SU-DHL-6 (cell line): ENCODE results near the gene PKIB.
"Not testable (repeated sequence)": the region's sequence is repeated elsewhere in the genome, so short reads cannot be mapped to it uniquely, and the experiment has no call there.

Experiments
- CTCF ChIP-seq: fragments of 200-600 bp; sonication (generic); IDR thresholded peaks from one replicate; pipeline ENCODE4 v1.5.1; 2017; ENCODE audit warnings: antibody characterized with exemption, mild to moderate bottlenecking, low read length, moderate library complexity; ENCODE audit not compliant: insufficient read depth, poor library complexity, severe bottlenecking
- EZH2phosphoT487 ChIP-seq: fragments of 200-600 bp; sonication (generic), shearing (Covaris generic); conservative IDR thresholded peaks from 2 replicates; pipeline ENCODE4 v1.6.1; 2018; ENCODE audit warnings: mild to moderate bottlenecking, antibody characterized with exemption, low read length, moderate library complexity, mixed read lengths

DNA sequence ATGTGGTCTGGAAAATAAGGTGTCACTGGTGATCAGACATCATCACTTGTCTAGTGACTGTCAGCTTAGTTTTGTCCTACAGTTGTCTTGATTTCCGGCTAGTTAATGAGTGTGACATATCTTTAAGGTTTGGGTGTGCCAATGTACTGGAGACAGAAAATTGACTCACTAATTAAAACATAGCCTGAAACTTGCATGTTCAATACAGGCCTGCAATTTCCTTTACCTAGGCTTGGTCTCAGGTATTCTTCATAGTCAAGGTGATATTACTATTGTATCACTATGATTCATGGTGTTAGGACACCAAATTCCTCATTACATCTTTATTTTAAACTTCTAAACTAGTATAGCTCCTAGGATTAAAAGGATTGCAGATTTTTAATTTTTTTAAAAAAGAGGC, 32.4 kb downstream of the PKIB start:
- TF ChIP-seq CTCF, EZH2phosphoT487: not testable (repeated sequence)
